Stimulated activated CD8-positive, alpha-beta memory T cell treated with anti-CD3 and anti-CD28 coated beads, Interleukin-7, amount 100 ng/mL, for 1 hour (primary cell): ENCODE measurements around the gene NTM.

ENCODE experiments used
- DNase-seq, 2 donors: peaks; one replicate each; pipeline ENCODE4 v3.0.0-alpha.2; 2020; ENCODE audit warnings: low read depth in 2 of 2

The NTM gene

GRCh38 chr11:131914361-131914774, 544.0 kb downstream of the NTM start:
- no peak for DNase-seq

DNA sequence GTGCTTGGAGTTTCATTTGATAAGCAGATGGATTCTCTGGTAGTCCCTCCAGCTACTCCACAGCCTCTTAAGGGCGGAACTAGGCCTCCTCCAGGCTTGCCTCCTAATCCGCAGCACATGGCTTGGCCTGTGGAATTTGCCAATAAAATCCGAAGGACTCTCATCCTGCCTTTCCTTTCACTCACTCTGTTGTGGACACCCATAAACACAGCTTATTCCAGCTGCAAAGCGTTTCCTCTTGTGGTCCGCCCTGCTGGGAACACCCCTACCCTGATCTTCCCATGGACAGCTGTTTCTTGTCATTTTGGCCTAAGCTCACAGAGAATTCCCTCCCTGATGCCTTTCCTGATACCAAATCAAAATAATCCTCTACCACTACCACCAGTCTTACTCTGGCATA, 546.2 kb downstream of the NTM start:
- no peak for DNase-seq

- DNase-seq: no peak
Observed at GRCh38 chr11:131917634-131918384, 547.4 kb downstream of the NTM start.

DNA sequence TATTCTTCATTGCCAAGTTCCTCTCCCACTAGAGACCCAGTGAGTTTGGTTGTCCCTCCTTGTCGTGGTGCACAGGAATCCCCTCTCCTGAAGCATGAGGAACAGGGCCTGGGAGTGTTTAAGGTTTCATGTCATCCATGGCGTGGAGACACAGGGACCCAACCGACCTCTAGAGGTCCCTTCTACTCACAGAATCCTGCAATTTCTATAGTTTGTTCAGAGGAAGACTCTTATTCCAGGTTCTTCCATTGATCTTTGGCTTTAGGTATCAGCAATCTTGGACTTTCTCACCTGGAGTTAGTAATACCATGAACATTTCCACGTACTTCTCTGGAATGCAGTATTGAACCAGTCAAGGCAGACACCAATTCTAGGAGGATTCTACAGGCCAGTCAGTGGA, 548.2 kb downstream of the NTM start:
- no peak for DNase-seq

DNA sequence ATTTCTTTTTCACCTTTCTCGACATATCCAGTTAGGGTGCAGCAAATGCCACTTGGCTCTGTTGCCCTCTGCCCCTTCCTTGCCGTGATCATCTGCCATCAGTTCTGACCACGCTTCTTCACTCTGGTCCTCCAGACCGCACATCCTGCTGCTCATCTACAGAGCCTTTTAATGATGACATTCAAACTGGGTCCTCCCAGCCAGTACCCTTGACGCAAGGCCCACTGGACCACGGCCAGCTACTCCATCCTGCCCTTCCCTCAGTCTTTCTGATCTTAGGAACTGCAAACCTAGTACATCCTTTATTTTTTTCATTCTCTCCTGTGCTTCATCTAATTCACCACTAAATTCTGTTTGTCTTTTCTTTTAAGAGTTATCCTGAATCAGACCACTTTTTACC, 551.8 kb downstream of the NTM start:
- DNase-seq: no peak

DNA sequence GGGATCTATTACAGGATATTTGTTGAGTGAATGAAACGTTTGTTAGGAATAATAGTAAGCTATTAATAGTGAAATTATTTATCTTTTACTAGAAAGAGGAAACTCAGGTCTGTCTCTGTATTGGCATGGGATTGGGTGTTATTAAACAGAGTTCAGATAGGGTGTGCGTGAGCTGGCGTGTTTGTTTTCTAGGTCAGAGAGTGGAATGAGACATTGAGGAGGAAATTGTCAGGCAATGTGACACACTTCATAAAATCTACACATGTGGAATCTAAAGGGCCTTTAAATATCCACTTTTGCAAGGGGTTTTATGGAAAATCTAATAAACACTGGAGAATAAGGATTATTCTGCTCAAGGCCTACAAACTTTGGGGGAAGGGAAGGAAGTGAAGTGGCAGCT, 552.9 kb downstream of the NTM start:
- DNase-seq: no peak

- DNase-seq: no peak
Observed at GRCh38 chr11:131924001-131924400, 553.6 kb downstream of the NTM start.

DNA sequence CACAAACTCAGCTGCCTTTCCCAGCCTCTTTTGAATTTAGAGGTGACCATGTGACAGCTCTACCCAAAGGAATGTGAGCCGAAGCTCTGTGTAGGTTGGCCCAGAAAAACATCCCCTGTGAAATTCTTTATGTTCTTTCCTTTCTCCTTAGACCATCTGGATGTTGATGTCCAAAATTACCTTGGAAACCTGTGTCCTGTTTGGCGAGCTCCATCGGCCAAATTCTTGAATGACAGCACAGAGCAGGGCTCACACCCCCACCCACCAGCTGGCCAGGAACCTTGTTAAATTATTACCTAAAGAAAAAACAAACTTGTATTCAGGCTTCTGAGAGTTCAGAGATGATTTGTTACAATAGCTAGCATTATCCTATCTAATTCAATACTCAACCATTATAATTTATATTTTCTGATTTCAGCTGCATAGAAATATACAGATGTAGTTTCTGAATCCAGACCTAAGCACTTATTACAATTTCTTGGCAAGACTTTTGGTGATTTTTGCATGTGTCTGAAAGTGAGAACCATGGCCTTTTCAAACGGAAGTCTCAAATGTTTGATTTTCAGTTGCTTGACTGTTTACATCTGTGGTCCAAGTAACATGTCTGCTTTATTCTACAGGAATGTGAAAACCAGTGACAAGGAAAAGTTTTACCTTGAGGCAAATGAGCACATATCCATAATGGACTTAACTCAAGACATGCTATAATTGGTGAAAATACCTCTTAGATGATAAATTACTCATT, 554.2 kb downstream of the NTM start:
- no peak for DNase-seq

DNA sequence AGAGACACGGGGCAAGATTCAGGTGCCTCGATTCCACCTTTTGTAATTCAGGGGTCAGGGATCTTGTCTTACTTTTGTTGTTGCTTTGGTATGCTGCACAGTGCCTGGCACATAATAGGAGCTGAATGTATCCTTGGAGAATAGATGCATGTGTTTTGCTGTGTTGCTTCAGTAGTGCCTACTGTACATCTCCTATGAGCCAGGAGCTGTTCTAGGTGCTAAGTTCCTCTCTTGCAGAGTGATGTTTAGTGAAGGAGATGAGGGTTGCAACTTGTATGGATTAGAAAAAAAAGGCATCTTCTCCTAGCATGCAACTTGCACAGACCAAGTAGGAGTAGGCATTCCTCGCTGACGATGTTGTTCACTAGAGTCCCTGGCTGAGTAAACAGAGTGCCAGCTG, 555.4 kb downstream of the NTM start:
- no peak for DNase-seq

GRCh38 chr11:131928992-131929391, 558.6 kb downstream of the NTM start:
- no peak for DNase-seq

- no peak for DNase-seq
Observed at GRCh38 chr11:131932584-131933325, 562.3 kb downstream of the NTM start.

- no peak for DNase-seq
Observed at GRCh38 chr11:131934006-131934405, 563.6 kb downstream of the NTM start.

- no peak for DNase-seq
Observed at GRCh38 chr11:131938351-131938751, 567.9 kb downstream of the NTM start.

DNA sequence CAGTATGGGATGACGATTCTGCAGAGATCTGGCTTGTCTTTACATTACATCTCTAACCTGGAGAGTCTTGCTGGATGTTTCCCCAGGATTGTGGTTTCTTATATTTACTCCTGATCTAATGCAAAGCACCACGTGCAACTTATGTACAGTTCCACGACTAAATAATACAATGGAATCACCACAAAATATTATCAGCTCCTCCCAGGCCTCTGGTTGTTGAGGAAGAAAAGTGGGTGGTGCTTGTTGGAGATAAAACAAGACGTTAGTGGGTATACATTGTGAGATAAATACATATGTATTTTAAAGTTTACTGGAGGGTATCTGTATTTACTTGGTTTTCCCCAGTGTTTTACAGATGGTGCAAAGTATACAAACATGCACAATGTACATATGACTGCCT, 569.7 kb downstream of the NTM start:
- DNase-seq: no peak

DNA sequence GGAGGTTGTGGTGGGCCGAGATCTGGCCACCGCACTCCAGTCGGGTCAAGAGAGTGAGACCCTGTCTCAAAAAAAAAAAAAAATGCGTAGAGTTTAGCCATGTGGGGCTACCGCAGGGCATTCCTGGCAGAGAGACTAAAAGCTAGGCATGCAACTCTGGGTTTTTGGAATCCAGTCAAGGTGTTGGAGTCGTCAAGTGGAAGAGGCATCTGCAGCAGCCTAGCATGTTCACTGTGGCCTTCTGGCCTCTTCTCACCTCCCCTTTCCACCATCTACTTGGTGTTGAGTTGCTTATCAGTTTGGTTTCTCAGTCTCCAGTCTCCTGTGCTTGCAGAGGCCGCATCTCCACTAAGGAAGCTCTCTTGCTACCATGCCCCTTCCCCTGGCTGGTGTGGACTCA, 572.5 kb downstream of the NTM start:
- DNase-seq: no peak

DNA sequence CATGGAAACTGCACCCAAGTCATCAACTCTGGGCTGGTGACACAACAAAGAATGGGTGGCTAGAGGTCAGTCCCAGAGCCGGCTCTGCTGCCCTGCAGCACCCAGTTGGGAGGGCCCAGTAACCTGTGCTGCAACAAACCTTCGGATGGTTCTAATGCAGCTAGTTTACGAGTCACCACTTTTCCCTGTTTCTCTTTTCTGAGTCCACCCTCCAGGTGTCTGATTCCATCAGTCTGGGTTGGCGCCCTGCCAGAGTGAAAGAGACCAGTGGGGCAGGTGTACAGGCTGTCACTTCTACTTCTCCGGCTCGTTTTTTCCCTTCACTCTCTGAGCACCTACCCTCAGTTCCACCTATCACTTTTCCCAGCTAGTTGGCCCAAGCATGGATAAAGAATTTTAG, 572.9 kb downstream of the NTM start:
- no peak for DNase-seq

DNA sequence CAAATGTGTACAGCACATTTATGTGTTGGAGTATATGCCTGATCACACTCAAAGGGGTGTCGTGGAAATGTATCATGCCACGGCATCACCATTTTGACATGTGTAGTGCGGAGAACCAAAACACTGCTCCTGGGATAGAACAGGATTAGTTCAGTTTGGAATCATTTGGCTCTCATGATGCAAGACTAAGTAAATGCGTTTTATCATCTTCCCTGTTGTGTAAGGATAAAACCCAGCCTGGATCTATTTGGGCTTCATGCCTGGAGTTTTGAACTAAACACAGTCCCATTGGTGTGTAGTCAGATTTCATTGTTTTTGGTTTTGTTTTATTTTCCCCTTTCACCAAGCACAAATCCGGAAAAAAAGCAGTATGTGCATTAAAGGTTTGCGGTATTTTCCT, 574.3 kb downstream of the NTM start:
- no peak for DNase-seq

DNA sequence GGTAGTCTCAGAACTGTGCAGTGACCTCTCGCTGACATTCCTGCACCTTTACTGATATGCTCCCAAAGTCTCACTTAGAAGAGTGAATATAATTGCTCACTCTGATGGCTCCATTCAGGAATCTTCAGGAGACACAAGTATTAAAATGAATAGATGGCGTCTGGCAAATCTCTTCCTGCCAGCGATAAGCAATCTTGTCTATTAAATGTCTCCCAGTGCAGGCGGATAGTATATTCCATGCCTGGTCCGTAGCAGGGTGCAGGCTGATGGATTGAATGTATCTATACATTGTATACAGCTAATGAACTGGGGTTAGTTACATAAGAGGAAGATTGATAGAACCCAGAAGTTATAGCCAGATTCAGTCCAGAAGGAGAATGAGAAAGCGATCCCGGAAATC, 575.3 kb downstream of the NTM start:
- no peak for DNase-seq

DNA sequence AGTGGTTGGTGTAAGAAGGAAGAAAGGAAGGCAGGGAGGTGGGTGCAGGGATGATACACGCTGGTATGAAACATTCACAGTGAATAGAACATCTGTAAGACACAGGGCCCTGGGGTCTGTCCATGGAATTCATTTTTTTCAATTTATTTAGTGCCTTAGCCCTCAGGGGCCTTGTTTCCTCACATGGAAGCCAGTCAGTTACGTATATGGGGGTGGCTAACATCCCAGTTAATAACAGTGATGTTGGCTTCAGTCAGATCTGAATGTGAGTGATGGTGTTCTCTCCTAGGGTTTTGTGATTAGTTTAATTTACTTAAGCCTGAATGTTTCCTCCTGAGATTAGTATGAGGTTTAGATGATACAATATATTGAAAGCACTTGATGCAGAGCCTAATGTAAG, 577.1 kb downstream of the NTM start:
- DNase-seq: no peak

DNA sequence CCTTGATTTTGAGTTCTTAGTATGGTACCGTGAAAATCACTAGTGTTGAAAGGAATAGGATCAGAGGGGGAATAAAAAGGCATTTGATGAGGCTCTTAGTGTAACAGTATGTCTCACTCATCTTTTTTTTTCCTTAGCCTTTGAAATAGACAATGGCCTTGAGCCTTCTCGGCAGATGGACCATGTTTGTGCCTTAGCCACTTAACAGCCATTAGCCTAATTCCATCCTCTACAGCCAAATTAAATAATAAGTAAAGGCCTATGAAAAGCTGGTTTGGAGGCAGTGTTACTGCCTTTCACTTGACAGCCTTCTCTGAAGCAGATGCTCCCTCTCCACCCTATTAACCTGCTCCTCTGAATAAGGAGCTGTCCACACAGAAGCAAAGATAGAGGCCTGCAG, 580.7 kb downstream of the NTM start:
- DNase-seq: no peak

DNA sequence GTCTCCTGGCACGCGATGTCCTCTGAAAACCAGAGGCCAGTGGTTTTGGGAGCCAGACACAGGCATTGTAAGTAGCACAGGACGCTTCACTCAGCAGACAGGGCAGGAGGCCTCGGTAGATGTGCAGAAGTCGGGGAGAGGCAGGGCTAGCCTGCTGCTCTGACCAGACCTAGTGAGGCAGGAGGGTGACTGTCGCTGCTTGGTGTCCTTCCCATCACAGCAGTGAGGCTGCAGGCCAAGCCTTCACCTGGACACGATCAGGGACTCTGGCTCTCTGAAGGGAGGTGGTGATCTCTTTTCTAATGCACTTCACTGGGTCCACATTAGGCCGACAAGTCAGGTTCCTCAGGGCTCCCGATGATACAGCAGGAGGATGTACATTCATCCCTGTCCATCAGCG, 583.7 kb downstream of the NTM start:
- no peak for DNase-seq

DNA sequence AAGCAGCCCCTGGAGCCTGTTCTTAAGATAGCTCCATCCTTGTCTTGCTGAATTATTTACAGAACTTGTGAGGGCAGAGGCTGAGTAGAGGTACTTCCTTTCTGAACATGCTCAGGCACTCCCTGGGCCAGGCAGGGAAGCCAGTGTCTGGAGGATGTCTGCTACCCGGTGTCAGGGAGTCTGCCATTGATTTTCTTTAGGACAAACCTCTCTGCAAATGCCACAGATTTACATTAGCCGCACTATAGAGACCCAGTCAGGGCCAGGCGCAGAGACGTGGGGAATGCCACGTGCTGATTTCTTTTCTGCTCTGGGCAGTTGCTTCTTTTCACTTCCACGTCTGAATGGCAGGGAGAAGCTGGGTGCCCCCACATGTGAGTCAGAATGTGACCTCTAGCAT, 585.5 kb downstream of the NTM start:
- no peak for DNase-seq

GRCh38 chr11:131957201-131957600, 586.8 kb downstream of the NTM start:
- no peak for DNase-seq
